Suprapubic skin (tissue), 3 donors: ENCODE data around the gene EPGN.
"Not testable (repeated sequence)": the region's sequence is repeated elsewhere in the genome, so short reads cannot be mapped to it uniquely, and the experiment has no call there.

Source experiments
- CTCF ChIP-seq, 2 donors: fragments of 200-600 bp in 1 of 2; fragments of 450-650 bp in 1 of 2; sonication (generic) in 1 of 2; IDR thresholded peaks; one replicate each; pipeline ENCODE4 v1.5.1; 2016 to 2019; ENCODE audit warnings: antibody characterized with exemption in 2 of 2, mild to moderate bottlenecking in 1 of 2, moderate library complexity in 1 of 2
- POLR2AphosphoS5 ChIP-seq, 3 donors: sonication (generic); formaldehyde crosslinking; IDR thresholded peaks; one replicate each; pipeline ENCODE4 v1.6.1; 2017; ENCODE audit warnings: antibody characterized with exemption in 3 of 3

DNA sequence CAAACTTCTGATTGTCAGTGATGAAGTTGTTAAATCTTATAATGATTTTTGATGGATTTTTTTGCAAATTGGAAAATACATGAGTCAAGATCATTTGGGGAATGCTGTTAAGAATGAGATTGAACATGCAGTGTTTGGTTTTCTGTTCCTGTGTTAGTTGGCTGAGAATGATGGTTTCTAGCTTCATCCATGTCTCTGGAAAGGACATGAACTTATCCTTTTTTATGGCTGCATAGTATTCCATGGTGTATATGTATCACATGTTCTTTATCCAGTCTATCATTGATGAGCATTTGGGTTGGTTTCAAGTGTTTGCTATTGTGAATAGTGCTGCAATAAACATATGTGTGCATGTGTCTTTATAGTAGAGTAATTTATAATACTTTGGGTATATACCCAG lies 32.2 kb downstream of the EPGN start:
- not testable (repeated sequence) for TF ChIP-seq CTCF, POLR2AphosphoS5 (IDR thresholded peaks at IDR 0.05)
